ENCODE measurements around the gene LHX4.

Gene LHX4

DNA sequence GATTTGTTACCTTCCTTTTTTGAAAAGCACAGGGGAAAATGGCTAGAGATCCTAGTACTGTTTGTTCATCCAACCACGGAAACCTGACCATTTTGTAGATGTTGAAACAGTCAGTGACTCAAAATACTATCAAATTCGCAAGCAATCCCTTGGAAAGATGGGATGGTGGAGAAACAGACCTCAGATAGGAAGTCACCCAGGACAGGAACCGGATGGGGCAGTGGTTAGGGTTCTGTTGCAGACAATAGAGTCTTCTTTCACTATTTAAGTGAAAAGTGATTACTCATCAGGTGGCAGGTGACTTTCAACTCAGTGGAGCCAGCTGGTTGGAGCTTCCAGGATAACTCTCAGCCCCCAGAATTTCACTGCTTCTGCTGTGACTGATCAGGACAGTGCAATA is 17.0 kb downstream of the LHX4 start:
- DNase-seq, result no peak

DNA sequence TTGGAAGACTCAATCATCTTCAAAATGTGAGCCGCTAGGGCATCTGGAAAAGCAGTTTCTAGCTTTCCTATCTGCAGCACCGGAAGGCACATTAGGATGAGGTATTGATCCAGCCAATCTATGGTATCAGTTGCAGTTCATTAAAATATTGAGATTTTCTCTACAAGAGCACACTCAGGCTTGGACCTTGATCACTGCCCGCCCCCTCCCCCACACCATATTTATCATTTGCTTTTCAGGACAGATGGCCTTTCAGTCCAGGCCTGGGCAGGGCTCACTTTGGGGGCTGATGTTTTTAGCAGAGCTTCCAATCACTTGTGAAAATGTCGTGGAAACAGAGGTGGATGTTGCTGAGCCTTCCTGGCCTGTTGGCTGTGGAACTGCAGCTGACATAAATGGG is 17.5 kb downstream of the LHX4 start:
- no peak for DNase-seq

DNA sequence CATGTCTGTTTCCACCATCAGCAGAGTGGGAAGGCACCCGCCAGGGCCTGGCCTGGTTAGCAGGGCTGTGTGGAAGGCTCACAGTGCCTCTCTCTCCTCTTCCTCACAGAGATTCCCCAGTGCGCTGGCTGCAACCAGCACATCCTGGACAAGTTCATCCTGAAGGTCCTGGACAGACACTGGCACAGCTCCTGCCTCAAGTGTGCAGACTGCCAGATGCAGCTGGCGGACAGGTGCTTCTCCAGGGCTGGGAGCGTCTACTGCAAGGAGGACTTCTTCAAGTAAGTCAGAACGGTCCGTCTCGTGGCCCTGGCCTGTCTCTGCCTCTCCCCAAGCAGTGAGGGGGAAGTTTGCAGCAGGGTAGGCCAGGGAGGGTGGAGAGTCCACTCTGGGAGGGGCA is 18.1 kb downstream of the LHX4 start:
- DNase-seq, result no peak

DNA sequence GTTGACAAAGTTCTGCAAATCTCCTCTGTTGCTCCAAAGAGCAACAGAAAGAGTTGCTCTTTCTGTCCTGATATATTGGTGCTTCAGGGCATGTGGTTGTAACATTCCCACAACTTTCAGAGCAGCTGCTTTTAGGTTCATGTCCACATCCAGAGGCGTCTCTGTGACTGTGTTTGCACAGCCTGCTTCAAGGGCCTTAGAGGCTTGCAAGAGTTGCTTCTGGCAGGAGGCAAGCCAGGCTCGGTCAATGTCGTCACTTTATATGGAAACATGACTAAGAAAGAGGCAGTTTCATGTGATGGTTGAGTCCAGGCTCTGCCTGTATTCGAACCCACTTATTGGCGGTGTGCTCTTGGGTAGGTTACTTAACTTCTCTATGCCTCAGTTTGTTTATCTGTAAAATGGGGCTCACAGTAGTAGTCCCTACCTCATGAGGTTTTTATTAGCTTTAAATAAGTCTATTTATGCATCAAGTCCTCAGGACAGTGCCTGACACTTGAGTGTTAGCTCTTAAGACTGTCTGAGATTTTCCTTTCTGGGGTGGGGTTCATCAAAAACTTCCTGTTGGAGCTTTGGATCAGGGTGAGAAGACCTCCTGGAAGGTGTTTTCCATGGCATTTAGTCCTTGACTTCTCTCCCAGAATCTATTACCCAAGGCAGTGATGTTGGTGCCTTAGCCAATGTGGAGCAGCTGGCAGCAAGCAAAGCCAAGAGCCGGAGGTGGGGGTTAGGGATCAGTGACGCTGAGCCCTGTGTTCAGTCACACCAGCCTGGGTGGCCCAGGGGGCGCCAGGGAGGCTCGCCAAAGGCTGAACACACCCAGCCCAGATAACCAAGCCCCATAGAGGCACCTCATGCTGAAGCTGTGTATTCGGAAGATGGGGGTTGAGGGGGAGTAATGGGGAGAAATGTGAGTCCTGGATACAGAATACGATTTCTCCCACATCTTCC is 18.9 kb downstream of the LHX4 start:
- DNase-seq, result no peak

DNA sequence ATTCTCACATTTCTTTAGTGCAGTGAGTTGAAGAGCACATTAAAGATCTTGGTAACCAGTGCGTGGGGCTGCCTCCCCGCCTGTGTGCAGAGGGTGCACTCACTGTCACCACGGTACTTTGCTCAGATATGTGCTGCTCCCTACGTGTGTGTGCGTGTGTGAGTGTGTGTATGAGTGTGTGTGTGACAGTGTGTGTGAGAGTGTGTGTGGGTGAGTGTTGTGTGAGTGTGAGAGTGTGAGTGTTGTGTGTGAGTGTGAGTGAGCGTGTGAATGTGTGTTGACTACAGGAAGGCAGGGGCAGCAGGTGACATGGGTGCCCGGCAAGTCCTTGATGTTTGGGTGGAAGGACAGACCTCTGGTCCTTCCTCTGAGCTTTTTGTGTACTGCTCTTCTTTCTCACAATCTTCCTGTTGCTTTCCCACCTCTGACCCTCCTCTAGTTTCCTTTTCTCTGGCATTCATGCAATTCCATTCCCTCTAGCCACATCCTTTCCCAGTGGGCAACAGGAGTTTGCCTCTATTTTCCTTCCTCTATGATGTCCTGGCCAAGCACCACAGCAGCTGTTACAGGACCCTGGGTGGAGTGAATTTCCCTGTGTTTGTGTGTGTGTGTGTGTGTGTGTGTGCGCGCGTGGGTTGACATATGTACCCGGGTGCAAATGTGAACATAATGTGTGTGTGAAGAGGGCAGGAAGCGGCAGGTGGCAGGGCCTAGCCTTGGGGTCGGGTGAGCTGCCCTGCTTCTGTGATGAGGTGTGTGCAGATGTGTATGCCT is 19.8 kb downstream of the LHX4 start:
- DNase-seq, result no peak

DNA sequence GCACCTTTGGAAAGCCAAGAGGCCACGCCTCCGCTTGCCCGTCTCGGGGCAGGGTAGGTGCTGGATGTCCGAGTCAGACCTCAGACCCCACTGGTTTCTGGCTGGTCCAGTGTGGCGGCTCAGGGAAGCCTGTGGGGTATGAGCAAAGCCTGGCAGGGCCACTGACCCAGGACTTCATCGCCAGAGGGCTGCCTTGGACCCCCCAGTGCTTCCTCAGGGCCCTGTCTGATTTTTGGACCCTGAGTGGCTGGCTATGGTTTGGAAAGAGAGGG is 20.4 kb downstream of the LHX4 start:
- DNase-seq, result no peak

DNA sequence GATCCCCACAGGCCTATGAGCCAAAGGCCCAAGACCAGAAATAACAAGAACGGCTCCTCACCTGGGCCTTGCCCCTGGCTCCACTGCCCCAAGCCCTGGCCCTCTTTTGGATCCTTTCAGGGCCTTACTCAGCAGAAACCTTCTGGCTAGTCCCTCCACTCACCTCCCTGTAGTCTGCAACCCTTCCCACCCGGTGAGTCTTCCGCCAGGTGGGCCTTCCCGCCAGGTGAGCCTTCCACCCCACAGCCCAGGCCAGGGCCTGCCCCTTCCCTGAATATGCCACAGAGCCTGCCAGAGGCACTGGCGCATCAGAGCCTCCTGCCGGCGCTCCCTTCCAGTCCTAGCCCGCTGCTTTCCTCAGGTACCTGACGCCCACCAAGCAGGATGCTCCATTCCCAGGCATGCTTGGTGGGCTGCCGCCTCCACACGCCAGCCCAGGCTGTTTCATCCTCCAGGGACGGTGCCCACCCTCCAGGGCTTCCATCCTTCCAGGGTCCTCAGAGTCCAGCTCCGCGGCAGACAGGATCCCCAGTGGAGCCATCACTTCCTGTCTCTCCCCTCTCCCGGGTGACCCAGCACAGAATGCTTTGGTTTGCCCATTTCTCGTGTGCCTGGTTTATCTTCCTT is 20.9 kb downstream of the LHX4 start:
- no peak for DNase-seq

DNA sequence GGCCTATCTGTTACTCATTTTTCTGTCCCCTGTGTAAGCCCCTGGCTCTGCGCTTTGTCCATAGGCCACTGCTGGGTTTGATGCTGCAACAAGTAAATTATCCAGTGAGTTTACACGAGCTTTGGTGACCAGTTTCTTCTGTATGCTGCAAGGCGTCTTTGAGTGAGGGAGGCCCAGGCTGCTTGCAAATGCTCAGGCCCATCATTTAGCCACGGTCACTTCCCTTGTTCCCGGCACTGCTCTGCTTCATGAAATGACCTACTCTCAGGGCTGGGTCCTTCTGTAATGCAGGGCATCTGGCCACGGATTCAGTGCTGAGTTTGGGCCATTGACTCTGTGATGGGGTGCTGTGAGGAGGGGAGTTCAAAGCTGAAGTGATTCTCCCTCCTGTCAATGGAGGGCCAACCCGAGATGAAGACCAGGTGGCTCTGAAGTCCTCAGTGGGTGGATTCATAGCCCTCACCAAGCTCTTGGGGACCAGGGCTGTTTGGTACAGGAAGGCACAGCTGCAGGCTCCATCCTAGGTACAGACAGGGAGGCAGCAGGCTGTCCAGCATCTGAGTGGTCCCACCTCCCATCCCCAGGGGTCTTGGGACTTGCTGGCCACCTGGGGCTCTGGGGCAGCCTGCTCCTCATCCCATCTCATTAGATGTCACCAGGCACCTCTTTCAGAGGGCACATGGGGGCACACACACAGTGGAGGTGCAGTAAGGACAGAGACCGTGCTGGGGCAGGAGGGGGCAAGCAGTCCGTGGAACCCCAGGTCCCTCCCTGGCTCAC is 21.7 kb downstream of the LHX4 start:
- DNase-seq, result no peak

DNA sequence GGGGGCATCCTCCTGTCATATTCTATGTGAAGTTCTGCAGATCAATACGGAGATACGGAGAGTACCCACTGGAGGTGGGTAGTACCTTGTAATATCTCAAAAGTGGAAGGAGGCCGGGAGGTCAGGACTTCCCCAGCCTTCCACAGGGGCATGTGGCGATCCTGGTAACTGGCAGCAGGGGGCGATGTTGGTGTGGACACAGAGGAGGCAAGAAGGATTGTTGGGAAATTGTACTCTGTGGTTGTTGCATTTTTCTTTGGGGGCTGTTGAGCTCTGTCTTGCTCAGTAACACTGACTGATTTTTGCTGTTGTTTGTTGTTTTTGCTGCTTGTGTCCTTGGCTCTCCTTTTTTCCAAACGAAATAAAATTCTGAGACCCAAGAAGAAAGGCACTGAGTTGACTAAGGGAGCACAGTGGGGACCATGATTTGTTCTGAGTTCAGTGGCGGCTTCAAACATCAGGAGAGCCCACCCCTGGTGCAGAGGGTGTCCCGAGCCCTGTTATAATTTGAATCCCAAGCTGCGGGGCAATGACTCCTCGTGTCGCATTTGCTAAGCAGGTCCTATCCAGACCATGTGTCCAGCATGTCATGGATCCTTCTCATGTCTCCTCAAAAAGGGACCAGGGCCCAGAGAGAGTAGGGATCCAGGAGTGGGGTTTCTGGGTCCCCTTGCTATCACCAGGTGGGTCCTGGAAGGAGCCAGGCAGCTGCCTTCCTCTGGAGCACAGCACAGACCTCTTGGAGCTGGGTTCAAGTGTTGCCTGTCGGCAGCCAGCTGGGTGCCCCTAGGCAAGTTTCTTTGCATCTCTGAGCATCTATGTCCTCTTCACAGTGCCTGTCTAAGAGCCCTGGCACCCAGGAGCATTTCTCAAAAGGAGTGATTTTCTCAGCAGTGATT is 22.8 kb downstream of the LHX4 start:
- DNase-seq, result peak; percentile 92

DNA sequence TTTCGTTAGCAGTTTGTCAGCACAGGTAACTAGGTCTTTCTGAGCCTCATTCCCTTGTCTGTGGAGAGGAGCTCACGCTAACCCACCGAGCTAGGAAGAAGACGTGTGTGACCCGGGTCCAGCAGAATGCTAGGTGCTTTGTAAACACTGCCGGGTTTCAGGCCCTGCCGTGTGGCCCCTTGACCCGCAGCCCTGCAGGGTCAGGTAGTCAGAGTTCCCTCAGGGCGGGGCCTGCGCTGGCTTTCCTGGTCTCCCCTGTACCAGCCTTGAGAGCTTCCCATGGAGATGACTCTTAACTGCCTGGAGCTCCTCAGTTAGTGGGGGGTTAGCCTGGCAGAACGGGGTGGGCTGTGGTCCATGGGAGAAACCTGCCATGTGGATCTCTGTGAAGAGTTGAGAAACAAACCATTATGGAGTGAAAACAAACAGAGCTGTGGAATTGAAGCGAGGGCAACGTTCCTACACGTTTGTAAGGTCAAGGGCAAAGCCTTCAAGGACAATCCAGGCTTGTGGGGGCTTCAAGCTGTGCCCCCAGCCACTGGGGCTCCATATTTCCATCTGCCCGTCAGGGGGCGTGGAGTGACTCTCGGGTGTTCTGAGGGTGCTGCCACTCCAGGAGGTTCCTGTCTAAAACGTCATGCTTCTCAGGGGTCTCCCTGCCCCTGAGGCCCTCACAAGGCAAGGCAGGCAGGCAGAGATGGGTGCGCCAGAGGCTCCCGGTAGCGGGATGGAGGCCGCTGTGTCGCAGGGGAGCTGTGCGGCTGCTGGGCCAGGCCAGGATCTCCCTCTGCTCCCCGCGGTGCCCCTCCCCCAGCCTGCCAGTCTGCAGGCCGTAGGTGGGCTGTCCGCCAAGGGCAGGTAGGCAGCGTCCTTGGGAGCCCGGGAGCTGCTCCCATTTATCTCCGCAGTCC is 23.8 kb downstream of the LHX4 start:
- DNase-seq, result no peak

DNA sequence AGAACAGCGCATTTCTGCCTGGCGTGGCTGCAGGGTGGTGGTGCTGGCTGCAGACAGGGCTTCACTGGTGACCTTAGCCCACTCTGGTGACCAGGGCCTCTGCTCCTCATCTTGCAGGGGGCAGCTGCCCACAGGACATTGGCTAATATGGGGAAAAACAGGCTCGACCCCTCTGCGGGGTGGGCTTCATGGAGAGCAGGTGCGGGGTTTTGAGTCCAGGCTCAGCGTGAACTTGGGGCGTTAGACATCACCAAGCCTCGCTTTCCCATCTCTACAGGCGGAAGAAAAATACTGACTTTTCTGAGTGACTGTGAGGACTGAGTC is 24.4 kb downstream of the LHX4 start:
- no peak for DNase-seq

DNA sequence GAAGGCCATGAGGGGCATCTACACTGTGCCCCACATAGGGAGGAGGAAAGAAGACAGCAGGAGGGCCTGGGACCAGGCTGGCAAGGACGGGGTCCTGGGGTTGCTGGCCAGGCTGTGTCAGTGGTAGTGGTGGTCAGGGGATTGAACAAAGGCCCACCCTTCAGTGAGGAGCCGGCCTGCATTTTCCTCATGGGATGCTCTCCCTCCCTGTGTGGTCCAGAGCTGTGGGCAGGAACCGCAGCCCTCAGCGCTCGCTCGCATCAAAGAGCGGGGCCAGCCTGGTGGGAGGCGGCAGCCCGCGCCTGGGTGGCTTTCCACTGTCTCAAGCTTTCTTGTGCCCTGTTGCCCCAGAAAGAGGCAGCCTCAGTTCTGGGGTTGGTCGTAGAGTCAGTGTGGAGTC is 24.8 kb downstream of the LHX4 start:
- DNase-seq, result no peak

DNA sequence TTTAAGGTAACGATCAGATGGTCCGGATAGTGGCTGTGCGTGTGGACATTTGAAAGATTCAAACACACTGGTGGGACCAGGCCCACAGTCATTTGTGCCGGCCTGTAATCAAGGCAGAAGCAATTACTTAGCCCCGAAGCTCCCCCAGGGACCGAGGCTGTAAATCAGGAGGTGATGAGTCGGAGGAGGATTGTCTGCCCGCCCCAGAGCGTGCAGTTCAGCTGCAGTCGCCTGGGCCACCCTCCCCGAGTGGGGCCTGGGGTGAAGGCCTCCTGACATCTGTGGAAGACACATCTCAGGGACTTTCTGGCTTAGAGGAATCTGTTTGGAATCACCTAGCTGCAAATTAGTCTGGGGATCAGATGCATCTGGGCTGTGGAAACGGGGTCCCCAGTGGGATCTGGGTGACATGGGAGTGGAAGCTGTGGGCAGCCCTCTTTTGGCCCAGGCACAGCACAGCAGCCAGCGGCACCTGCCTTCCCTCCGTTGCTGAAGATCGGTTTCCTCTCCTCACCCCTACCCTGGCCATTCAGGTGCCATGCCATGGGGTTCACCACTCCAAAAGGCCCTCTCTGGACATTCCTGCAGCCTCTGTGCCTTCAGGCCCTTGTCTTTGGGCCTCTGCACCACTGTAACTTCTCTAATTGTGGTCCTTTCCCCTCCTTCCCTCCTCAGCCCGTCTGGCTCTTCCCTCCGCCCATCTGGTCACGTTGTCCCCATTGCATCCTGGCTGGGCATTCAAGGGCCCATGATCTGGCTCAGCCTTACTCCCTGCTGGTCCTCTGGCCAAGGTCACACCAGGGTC is 25.7 kb downstream of the LHX4 start:
- DNase-seq, result no peak

DNA sequence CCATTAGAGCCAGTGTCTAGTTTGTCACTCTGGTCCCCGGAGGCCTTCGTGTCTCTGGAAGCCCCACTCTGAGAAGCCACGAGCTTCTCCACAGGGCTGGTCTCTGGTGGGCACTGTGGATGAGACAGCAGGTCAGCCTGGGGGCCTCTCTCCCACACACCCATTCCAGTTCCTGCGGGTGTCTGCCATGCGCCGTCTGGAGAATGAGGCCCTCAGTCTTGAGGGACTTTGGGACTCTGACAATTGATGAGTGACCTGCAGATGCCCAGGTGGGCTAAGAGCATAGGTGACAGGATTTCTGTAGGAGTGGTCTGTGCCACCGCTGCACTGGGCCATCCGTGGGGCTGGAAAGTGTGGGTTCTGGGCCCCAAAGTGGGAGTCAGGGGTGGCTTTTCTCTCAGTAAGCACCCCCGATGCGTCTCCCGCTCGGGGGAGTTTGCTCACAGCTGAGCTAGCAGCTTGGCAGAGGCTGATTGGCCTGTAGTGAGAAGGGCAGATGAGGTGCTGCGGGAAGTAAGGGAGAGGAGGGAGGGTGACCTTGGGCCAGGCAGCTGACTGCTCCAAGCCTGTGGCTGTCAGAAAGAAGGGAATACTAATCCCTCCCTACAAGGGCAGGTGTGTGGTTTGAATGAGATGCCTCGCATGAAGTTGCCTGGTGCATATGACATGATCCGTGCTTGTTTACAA is 26.4 kb downstream of the LHX4 start:
- no peak for DNase-seq

DNA sequence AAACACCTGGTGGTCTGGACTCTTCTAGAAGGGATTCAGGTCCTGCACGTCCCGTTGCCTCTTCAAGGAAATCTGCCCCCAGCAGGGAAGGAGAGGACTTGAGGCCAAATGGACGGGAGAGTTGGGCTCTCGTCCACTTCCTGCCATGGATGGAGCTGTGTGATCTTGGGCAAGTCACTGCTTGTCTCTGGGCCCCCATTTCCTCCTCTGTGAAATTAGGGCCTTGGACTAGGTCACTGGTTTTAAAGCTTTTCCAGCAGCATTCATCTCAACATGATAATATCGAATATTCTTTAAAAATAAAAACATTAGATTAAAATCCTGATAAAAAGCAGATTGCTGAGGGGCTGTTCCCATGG is 26.9 kb downstream of the LHX4 start:
- DNase-seq, result no peak

DNA sequence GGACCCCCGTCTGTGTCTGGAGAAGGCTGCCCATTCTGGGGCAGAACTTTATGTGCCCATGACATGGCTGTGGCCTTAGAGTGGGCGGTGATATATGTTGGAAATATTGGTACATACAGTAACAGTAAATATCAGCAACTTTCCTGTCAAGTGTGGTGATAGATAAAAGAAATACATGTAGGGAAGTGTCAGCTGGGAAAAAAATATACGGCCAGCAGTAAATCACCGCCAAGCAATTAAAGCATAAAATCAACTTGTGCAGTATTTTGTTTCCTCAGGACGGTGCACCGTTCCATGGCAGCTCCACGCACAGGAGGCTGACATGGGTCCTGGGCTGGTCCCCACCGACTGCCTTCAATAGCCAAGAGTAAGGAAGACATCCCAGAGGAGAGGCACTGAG is 27.4 kb downstream of the LHX4 start:
- DNase-seq, result no peak

DNA sequence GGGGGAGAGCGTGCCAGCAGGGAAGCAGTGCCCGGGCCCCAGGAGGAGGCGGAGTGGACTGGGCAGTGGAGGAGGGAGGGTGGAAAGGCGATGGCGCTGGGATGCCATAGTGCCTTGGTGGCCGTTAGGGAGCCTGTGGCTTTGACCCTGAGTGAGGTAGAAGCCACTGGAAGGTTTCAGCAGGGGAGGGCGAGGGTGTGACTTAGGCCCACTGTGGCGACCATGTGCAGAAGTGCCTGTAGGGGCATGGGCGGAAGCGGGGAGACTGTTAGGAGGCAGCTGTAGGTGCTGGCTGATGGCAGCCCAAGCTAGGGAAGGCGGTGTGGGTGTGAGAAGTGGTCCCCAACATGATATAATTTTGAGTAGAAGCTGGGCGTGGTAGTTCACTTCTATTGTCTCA is 28.2 kb downstream of the LHX4 start:
- no peak for DNase-seq

DNA sequence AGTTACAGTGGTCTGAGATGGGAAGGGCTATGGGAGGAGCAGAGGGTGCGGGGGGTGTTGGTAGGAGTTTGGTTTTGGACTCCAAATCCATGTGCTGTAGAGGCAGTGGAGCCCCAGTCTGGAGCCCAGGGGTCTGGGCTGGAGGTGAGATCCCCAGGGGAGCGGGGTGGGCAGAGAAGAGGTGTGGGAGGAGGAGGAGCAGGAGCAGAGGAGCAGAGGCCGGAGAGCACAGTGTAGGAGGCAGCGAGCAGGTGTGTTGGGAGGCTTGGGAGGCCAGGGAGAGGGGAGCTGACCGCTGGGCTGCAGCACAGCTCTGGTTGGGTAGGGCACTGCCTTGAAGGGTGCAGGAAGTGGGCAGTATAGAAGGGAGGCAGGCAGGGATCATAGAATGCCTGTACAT is 28.9 kb downstream of the LHX4 start:
- no peak for DNase-seq

DNA sequence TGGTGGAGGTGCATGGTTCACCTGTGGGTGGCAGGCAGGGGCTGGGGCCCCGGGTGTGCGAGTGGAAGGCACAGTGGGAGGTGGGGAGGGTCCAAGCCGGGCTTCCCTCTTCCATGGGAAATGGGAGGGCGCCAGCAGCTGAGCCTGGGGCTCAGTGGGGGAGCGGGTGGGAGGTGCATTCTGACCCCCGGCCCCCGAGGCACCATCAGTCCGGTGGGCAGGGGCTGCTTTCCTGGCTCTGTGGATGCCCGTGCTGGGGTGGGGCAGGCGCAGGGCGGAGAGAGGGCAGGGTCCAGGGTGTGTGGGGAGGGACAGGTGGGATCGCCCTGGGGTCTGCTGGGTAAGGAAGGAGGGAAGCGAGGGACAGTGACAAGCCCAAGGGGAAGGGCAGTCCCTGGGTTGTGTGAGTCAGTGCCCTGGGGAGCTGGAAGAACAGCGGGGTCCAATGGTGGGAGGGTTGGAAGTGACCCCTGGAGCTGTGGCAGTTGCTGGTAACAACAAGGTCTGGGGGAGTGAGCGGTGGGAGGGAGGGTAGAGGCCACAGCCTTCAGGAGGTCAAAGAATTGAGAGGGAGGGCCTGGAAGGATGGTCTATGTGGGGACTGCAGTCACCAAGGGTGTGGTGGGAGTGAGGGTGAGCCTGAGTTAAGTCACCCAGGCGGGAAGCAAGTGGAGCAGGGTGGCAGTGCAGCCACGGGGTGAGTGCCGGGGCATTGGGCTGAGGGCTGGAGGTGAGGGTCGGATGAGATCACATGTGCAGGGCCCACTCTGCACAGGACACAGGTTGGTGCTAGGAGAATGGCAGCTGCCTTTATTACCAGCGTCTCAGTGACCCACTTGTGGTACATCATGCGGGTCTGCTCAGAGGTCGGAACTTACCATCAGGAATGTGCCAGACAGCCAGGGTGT is 29.6 kb downstream of the LHX4 start:
- DNase-seq, result no peak

Data from suppressor macrophage treated with lipopolysaccharide for 4 hours (primary cell).